ENCODE results near the gene PPIB.
"Not testable (repeated sequence)": the region's sequence is repeated elsewhere in the genome, so short reads cannot be mapped to it uniquely, and the experiment has no call there.

The PPIB gene

GRCh38 chr15:64144565-64145281, 18.1 kb downstream of the PPIB start:
- DNase-seq: no peak
- in situ Hi-C loops (cut with MboI; ENCODE audit: low pct_unique_long_range_greater_than_20kb, low sequenced_read_pairs): no loop called here

GRCh38 chr15:64144192-64144564, 18.6 kb downstream of the PPIB start:
- in situ Hi-C loops (cut with MboI; ENCODE audit: low pct_unique_long_range_greater_than_20kb, low sequenced_read_pairs): no loop called here
- DNase-seq: no peak

- in situ Hi-C loops (cut with MboI; ENCODE audit: low pct_unique_long_range_greater_than_20kb, low sequenced_read_pairs): no loop called here
- no peak for DNase-seq
Measured at GRCh38 chr15:64143276-64143675, 19.5 kb downstream of the PPIB start.

GRCh38 chr15:64141798-64142512, 20.9 kb downstream of the PPIB start:
- in situ Hi-C loops (cut with MboI; ENCODE audit: low pct_unique_long_range_greater_than_20kb, low sequenced_read_pairs): no loop called here
- no peak for DNase-seq

- in situ Hi-C loops (cut with MboI; ENCODE audit: low pct_unique_long_range_greater_than_20kb, low sequenced_read_pairs): no loop called here
- no peak for DNase-seq
Measured at GRCh38 chr15:64138331-64138941, 24.4 kb downstream of the PPIB start.

- in situ Hi-C loops (cut with MboI; ENCODE audit: low pct_unique_long_range_greater_than_20kb, low sequenced_read_pairs): no loop called here
- no peak for DNase-seq
Measured at GRCh38 chr15:64137226-64137833, 25.5 kb downstream of the PPIB start.

- in situ Hi-C loops (cut with MboI; ENCODE audit: low pct_unique_long_range_greater_than_20kb, low sequenced_read_pairs): no loop called here
Measured at GRCh38 chr15:64136347-64136746, 26.5 kb downstream of the PPIB start.

GRCh38 chr15:64134345-64134829, 28.4 kb downstream of the PPIB start:
- DNase-seq: no peak
- in situ Hi-C loops (cut with MboI; ENCODE audit: low pct_unique_long_range_greater_than_20kb, low sequenced_read_pairs): no loop called here

More at GRCh38 chr15:64136347-64136746, 26.5 kb downstream of the PPIB start:
- DNase-seq: no peak

GRCh38 chr15:64133623-64134344, 29.0 kb downstream of the PPIB start:
- in situ Hi-C loops (cut with MboI; ENCODE audit: low pct_unique_long_range_greater_than_20kb, low sequenced_read_pairs): no loop called here
- no peak for DNase-seq

GRCh38 chr15:64132217-64132616, 30.6 kb downstream of the PPIB start:
- in situ Hi-C loops (cut with MboI; ENCODE audit: low pct_unique_long_range_greater_than_20kb, low sequenced_read_pairs): no loop called here

GRCh38 chr15:64131547-64131946, 31.3 kb downstream of the PPIB start:
- in situ Hi-C loops (cut with MboI; ENCODE audit: low pct_unique_long_range_greater_than_20kb, low sequenced_read_pairs): no loop called here
- no peak for DNase-seq

More at GRCh38 chr15:64132217-64132616, 30.6 kb downstream of the PPIB start:
- DNase-seq: no peak

GRCh38 chr15:64130159-64130558, 32.7 kb downstream of the PPIB start:
- DNase-seq: no peak
- in situ Hi-C loops (cut with MboI; ENCODE audit: low pct_unique_long_range_greater_than_20kb, low sequenced_read_pairs): no loop called here

GRCh38 chr15:64127521-64128270, 35.1 kb downstream of the PPIB start:
- no peak for DNase-seq
- in situ Hi-C loops (cut with MboI; ENCODE audit: low pct_unique_long_range_greater_than_20kb, low sequenced_read_pairs): no loop called here

GRCh38 chr15:64125978-64126377, 36.8 kb downstream of the PPIB start:
- DNase-seq: no peak
- in situ Hi-C loops (cut with MboI; ENCODE audit: low pct_unique_long_range_greater_than_20kb, low sequenced_read_pairs): no loop called here

- in situ Hi-C loops (cut with MboI; ENCODE audit: low pct_unique_long_range_greater_than_20kb, low sequenced_read_pairs): no loop called here
- no peak for DNase-seq
Measured at GRCh38 chr15:64122936-64123351, 39.9 kb downstream of the PPIB start.

GRCh38 chr15:64122444-64122843, 40.4 kb downstream of the PPIB start:
- in situ Hi-C loops (cut with MboI; ENCODE audit: low pct_unique_long_range_greater_than_20kb, low sequenced_read_pairs): no loop called here
- DNase-seq: no peak

GRCh38 chr15:64121614-64122013, 41.2 kb downstream of the PPIB start:
- in situ Hi-C loops (cut with MboI; ENCODE audit: low pct_unique_long_range_greater_than_20kb, low sequenced_read_pairs): no loop called here
- DNase-seq: no peak

- in situ Hi-C loops (cut with MboI; ENCODE audit: low pct_unique_long_range_greater_than_20kb, low sequenced_read_pairs): not testable (repeated sequence)
Measured at GRCh38 chr15:64120322-64120721, 42.5 kb downstream of the PPIB start.

More at GRCh38 chr15:64120322-64120721, 42.5 kb downstream of the PPIB start:
- not testable (repeated sequence) for DNase-seq

Measured in KBM-7 (cell line).